SK-N-MC (cell line): ENCODE data around the gene AK6.

Source experiments
- DNase-seq: peaks from one replicate; pipeline ENCODE4 v3.0.0-alpha.2; 2011; ENCODE audit warnings: low read depth, low spot score
- H3K27ac ChIP-seq: fragments of 200-600 bp; sonication (generic); 2 replicates; pipeline ENCODE4 v1.5.1; 2016; ENCODE audit warnings: mixed run types
- H3K36me3 ChIP-seq: fragments of 200-600 bp; sonication (generic); 2 replicates; pipeline ENCODE4 v1.6.1; 2017; ENCODE audit warnings: antibody characterized with exemption, low read length, mixed read lengths; ENCODE audit not compliant: insufficient read depth
- H3K4me3 ChIP-seq: fragments of 200-600 bp; sonication (generic); 2 replicates; pipeline ENCODE4 v1.5.1; 2016
- H3K9ac ChIP-seq: fragments of 200-600 bp; sonication (generic); 2 replicates; pipeline ENCODE4 v1.8.0; 2017; ENCODE audit warnings: mixed run types, mixed read lengths; ENCODE audit not compliant: insufficient read length
- H3K9me3 ChIP-seq: fragments of 200-600 bp; sonication (generic); 2 replicates; pipeline ENCODE4 v1.6.1; 2017; ENCODE audit warnings: low read depth, mild to moderate bottlenecking, antibody characterized with exemption, low read length, moderate library complexity, mixed read lengths
- EZH2 ChIP-seq: fragments of 200-600 bp; sonication (generic); IDR thresholded peaks from one replicate; pipeline ENCODE4 v1.6.1; 2017; ENCODE audit warnings: antibody characterized with exemption
- FOXP2 ChIP-seq: optimal IDR thresholded peaks from 2 replicates; pipeline ENCODE3; 2011; ENCODE audit warnings: mild to moderate bottlenecking, moderate library complexity; ENCODE audit not compliant: insufficient read depth; ENCODE audit errors: extremely low read length, control extremely low read depth
- POLR2AphosphoS5 ChIP-seq: IDR thresholded peaks from 2 replicates; pipeline ENCODE4 v1.6.1; 2012; ENCODE audit warnings: mild to moderate bottlenecking, low read depth, low read length, borderline replicate concordance

Gene AK6

DNA sequence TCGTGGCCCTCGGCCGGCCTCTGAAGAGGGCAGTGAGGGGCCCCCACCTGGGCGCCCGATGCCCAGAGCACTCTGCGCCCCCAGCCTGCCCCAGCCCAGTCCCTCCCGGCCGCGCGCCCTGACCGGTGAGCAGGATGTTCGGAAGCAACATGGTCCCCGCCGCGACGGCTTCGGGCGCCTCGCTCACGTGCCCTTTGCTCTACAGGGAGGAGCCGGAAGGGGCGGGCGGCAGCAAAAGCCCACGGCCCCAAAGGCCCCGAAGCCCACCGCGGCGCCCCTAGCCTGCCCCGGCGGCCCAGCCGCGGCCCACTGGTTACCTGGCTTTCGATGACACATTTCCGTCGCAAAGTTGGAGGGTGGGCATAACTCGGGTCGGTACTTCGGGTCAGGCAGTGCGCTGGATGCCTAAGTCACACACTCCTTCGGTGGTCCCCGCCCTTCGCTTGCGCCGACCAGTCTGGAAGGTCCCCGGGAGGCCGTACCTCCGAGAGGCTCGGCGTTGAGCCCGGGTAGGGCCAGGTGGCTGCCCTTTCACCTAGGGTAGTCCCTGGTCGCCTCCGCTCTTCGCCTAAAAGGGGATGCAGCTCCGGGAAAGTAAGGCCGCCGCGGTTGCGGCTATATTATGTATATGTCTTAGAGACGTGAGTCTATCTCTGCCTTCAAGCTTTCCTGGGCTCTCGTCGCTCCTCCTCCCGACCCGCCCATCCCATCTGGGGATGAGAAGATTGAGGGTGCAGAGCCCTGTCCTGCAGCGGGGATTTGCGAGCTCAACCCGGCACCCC lies at the start of gene AK6, which contains the start of the genes RAD17 and TAF9:
TSS of gene AK6 (minus strand) at position 181 of the 782 bp plus-strand sequence. CDS start at position 151, 30 bp downstream.
TSS of gene RAD17 (plus strand) at position 479 of the 782 bp plus-strand sequence. CDS start 2,391 bp downstream, outside the sequence.
TSS of gene TAF9 (minus strand) at position 181 of the 782 bp plus-strand sequence. CDS start 3,783 bp downstream, outside the sequence.
- DNase-seq: peak; percentile 66
- TF ChIP-seq EZH2 (no peak), POLR2AphosphoS5 (peak; percentile 84)
- Histone ChIP-seq H3K36me3 (peaks cover 40% of the 10 kb centered on the region), H3K27ac (peak within 1 kb of the TSS; percentile 97), H3K9me3 (no peaks in the 10 kb centered on the region), H3K4me3 (peak within 1 kb of the TSS; percentile 88), H3K9ac (peak within 1 kb of the TSS; percentile 96)

DNA sequence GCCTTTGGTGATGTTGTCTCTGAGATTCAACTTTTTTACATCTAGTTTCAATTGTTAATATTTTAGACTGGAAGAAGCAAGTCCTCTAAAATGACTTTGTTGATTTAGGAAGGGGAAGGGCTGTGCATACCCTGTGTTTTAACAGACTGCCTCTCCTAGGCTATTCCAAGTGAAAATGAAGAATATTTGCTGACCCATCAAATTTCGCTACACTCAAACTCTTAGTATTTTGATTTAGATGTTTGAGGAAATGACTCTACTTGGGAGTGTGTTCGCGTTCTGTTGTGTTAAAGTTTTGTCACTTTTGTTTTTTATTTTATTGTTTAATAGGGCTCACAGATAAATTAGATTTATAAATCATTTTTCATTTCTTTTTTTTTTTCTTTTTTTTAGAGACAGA lies 49.2 kb upstream of the AK6 start:
- H3K27ac ChIP-seq: no peak overlapping the region
- H3K36me3 ChIP-seq: peaks cover 22% of the 10 kb centered on the region
- no peak overlapping the region for H3K9ac ChIP-seq
- DNase-seq: no peak
- H3K4me3 ChIP-seq: no peak overlapping the region
- no peaks in the 10 kb centered on the region for H3K9me3 ChIP-seq
- TF ChIP-seq EZH2 (no peak), FOXP2 (no peak)

DNA sequence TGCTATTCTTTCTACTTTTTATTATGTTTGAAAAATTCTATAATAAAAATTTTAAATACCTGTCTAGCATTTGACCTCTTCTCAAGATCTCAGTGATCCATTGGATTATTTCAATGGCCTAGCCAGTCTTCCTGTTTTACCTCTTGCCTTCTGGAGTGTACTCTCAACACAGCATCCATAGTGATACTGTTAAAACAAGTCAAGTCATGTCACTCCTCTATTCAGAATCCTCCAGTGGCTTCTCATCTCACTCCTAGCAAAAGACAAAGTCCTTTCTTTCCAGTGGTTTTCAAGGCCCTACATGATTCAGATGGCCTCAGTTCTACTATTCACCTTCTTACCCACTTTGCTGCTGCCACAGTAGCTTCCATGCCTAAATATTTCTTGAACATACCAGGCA lies 47.4 kb upstream of the AK6 start:
- Histone ChIP-seq H3K9ac (no peak overlapping the region), H3K9me3 (no peaks in the 10 kb centered on the region), H3K36me3 (peaks cover 26% of the 10 kb centered on the region), H3K4me3 (no peak overlapping the region), H3K27ac (no peak overlapping the region)
- TF ChIP-seq POLR2AphosphoS5 (no peak), FOXP2 (no peak), EZH2 (no peak)
- DNase-seq: no peak

DNA sequence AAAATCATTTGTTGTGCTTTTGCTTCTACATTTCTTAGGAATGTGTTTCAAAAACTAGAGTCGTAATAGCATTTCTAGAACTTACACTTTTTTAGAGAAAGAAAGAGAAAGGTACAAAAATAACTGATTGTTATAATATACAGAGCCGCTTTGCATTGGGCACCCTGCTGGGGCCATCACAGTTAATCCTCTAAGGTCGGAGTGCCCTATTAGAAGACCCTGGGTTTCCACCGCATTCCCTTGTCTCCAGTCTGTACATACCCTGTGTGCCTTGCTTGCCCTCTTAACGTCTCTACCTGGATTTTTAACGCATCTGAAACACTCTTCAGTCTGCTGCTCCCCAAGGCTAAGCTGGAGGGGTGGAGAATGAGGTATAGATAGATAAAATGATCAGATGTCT lies 46.9 kb upstream of the AK6 start:
- H3K4me3 ChIP-seq: no peak overlapping the region
- H3K9me3 ChIP-seq: no peaks in the 10 kb centered on the region
- no peak overlapping the region for H3K27ac ChIP-seq
- TF ChIP-seq FOXP2 (no peak), POLR2AphosphoS5 (no peak), EZH2 (no peak)
- no peak for DNase-seq
- no peak overlapping the region for H3K9ac ChIP-seq
- peaks cover 30% of the 10 kb centered on the region for H3K36me3 ChIP-seq

DNA sequence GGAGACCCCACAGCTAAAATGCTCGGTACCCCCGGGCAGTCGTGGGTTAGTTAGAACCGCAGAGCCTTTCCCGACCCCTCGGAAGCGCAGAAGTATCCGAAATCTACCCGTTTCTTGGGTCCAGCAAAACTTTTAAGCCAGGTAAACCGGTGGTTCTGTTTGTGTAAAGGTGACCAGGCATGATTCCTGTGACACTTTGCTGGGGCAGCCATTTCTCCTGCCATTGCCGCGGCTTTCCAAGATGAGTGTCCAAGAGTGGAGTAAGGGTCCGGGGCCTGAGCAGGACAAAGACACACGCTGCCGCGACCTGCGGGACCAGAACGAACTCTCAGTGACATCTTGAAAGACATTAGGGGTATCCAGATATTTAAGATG lies 46.3 kb upstream of the AK6 start:
- TF ChIP-seq POLR2AphosphoS5 (no peak), FOXP2 (no peak), EZH2 (no peak)
- Histone ChIP-seq H3K27ac (no peak overlapping the region), H3K9ac (no peak overlapping the region), H3K36me3 (peaks cover 31% of the 10 kb centered on the region), H3K4me3 (no peak overlapping the region), H3K9me3 (no peaks in the 10 kb centered on the region)
- DNase-seq: no peak

DNA sequence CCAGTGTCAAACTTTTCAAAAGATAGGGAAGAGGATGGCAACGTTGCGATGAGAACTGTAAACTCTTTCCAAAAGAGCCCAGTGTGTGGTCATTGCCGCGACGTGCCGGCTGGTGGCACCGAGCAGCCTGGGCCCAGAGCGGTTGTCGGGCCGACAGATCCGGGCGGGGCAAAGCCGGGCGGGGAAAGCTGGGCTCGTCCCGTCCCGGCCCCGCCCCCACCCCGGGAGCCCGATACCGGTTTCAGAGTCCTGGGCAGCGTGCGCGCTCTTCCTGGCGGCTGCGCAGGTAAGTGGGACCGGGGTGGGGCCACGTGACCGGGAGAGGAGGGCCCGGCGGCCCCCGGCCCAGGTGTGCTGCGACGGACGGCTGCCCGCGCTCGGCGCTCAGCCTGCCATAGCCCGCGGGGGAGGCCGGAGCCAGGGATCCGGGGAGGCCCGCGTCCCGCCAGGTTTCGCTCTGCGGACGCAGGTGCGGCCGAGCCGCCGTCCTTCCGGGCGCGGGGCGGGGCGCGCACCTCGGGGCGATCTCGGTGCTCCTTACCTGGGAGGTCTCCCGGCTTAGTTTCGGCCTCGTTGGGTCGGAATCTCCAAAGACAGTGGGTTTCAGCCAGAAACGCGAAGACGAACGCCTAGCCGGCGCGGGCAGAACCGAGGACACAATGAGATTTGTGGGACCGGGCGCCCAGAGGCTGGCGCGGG lies 45.7 kb upstream of the AK6 start, which contains the start of gene MARVELD2:
TSS of gene MARVELD2 (plus strand) at position 232 of the 699 bp plus-strand sequence. CDS start 4,270 bp downstream, outside the sequence.
- Histone ChIP-seq H3K9ac (no peak within 1 kb of the TSS), H3K36me3 (peaks cover 37% of the 10 kb centered on the region), H3K9me3 (no peaks in the 10 kb centered on the region), H3K27ac (no peak within 1 kb of the TSS), H3K4me3 (no peak within 1 kb of the TSS)
- DNase-seq: no peak
- no peak for TF ChIP-seq EZH2
- TF ChIP-seq POLR2AphosphoS5: no peak
- no peak for TF ChIP-seq FOXP2

DNA sequence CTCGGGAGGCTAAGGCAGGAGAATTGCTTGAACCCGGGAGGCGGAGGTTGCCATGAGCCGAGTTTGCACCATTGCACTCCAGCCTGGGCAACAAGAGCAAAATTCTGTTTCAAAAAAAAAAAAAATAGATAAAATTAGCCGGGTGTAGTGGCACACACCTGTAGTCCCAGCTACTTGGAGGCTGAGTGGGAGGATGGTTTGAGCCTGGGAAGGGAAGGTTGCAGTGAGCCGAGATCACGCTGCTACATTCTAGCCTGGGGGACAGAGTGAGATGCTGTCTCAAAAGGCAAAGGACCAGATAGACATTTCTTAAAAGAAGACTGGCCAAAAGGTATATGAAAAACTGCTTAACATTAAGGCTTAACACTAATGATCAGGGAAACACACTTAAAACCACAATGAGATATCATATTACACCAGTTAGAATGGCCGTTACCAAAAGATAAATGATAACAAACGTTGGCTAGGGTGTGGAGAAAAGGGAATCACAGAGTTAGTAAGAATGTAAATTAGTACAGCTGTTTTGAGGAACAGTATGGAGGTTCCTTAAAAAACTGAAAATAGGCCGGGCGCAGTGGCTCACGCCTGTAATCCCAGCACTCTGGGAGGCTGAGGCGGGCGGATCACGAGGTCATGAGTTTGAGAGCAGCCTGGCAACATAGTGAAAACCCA lies 35.5 kb upstream of the AK6 start:
- TF ChIP-seq EZH2: no peak
- TF ChIP-seq FOXP2: no peak
- no peak for TF ChIP-seq POLR2AphosphoS5
- no peak overlapping the region for H3K27ac ChIP-seq
- DNase-seq: no peak
- H3K9me3 ChIP-seq: no peaks in the 10 kb centered on the region
- no peak overlapping the region for H3K9ac ChIP-seq
- no peak overlapping the region for H3K4me3 ChIP-seq
- peaks cover 33% of the 10 kb centered on the region for H3K36me3 ChIP-seq

DNA sequence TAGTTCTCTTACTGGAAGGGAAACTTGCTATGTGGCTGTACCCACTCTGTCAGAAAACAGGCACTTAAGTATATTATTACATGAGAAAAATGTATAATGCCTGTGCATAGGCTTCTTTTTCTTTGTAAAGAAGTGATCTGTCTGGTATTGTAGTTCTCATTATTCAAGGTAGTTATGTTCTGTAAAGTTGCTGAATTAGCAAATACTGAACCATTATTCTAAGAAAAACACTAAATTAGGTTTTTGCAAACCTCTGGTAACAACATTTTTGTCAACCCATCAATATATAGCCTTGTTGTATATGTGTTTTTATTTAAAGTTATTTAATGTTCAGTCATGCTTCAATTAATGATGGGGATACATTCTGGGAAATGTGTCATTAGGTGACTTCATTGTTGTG lies 9.1 kb upstream of the AK6 start:
- TF ChIP-seq POLR2AphosphoS5 (no peak), FOXP2 (no peak), EZH2 (no peak)
- H3K4me3 ChIP-seq: no peak overlapping the region
- DNase-seq: no peak
- H3K9me3 ChIP-seq: no peaks in the 10 kb centered on the region
- no peak overlapping the region for H3K9ac ChIP-seq
- H3K36me3 ChIP-seq: peaks cover 58% of the 10 kb centered on the region
- H3K27ac ChIP-seq: no peak overlapping the region
